ENCODE measurements around the gene CBX4.

CBX4 gene

DNA sequence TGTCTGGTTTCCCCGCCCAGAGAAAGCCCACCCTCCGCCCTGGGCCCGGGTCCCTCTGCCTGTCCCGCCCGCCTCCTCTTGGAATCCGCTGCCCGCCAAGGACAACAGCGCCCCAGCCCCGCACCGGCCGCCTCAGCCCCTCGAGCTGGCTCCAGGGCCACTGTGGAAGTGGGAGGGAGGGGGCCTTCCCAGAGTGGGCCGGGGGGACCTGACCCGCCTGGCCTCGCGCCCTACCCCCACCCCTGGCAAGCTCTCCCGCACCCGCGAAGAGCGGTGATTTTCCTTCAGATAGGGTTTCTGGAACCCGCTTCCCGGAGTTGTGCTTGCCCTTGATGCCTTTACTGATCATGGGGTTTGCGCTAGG is 40.1 kb downstream of the CBX4 start:
- DNase-seq (ENCODE audit: low read depth) = no peak

DNA sequence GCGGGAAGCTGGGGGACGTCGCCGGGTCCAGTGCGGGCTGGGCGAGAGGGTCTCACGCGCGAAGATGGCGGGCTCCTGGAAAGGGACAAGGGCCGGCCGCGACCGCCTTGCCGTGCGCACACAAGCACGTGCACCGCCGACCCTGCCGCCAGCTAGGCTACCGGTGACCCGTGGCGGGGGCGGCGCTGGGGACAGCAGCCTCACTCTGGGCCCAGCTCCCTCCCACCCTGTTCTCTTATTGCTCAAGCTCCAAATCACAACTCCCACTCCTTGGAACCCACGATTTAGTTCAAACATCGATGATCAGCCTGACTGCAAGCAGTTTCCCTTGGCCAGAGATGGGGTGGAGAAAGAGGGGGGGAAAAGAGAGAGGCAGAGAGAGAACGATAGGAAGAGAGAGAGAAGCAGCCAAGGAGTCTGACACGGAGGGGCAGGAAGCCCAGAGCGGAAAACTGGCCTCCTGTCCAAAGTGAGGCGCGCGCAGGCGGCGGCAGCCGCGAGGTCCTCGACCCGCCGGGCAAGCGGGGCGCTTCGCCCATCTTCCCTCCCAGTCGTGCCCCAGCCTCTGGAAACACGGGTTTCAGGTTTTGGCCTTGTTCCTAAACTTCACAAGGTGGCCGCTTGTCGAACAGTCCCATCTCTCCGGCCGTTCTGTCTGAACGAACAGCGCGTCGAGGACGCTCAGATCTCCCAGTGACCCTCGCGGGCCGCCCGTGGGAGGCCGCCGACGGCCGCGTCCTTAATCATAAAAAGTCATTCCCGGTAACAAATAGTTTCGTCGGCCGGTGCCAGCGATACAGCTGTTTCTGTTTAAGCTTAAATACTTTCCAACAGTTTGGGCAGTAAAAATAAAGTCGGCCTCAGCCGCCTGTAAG is 40.7 kb downstream of the CBX4 start:
- no peak for DNase-seq (ENCODE audit: low read depth)

GRCh38 chr17:79797492-79798298 is 41.5 kb downstream of the CBX4 start:
- no peak for DNase-seq (ENCODE audit: low read depth)

- DNase-seq (ENCODE audit: low read depth) = peak; percentile 99
These were observed 42.3 kb downstream of the CBX4 start, which contains the start of gene CBX8 for GRCh38 chr17:79796763-79797491. Gene CBX8 (minus strand): TSS chr17:79797077. CDS start chr17:79796998, 79 bp downstream.

DNA sequence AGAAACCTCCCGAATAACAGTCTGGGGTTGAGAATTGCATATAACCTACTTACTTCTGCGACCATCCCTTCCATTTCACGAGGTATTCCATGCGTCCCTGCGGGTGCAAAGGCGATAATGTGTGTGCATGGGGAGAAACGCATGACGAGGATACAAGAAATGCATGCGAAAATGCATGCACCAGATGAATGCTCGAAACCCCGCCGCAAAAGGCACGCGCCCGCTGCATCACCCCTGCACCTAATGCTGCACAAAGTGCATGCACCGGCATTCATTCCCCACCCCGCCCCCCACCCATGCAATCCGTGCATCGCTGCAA is 42.8 kb downstream of the CBX4 start:
- DNase-seq (ENCODE audit: low read depth) = no peak

DNA sequence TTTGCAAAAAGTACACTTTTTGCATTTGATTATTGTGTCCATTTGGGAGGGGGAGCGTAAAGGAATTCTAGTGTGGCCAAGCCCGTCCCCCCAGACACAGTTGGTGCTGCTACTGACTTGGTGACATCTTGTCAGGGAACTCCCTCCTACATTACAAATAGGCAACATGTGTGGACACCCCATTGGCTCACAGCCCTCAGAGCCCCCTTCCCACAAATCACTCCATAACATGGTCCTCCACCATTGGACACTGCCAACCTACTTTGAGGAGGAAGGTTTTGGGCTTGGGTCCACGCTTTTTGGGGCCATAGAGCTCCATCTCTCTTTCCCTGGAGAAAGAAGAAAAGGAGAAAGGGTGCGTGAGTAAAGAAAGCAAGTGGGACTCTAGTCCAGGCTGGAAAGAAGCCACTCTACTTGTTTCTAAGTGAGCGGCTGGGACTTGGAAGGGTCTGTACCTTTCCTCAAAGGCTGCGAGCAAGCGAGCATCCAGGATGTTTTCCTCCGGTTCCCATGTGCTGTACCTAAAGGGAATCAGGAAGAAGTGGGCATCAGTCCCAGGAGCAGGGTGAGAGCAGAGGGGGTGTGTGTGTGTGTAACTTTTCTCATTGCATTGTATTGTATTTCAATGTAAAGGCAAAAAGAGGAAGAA is 43.3 kb downstream of the CBX4 start:
- DNase-seq (ENCODE audit: low read depth) = no peak

DNA sequence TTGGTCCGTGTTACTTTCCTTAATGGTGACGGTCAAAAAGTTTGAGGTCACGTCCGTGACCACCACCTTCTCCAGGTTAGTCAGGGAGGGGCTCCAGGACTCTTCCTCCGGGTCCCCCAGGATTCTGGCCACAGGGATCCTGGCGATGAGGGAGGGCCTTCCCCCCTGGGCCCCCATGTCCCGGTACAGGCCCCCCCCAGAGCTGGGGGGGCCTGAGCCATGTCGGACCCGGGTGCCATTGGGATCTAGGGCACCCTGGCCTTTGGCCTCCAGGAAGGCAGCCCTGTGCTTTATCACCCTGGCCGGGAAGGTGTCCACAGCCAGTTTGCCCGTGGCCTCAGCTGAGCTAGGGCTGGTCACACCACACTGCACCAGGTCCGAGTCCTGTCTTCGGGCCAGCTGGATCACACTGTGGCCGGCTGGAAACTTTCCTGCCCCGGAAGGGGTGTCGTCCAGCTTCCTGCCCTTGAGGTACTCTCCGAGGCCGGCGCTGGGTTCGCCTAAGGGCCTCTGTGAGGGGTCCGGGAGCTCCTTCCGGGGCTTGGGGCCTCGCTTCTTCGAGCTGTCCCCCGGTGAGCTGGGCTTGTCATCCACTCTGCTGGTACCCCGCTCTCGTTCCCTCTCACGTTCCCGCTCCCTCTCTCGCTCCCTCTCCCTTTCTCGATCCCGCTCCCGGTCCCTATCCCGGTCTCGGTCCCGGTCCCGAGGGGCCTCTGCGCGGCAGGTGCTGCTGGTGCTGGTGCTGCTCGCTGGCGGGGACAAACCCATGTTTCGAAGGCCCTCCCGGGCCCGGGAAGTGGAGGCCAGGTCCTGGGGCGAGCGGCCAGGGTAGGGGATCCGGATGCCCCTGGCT is 44.4 kb downstream of the CBX4 start:
- DNase-seq (ENCODE audit: low read depth) = no peak

DNA sequence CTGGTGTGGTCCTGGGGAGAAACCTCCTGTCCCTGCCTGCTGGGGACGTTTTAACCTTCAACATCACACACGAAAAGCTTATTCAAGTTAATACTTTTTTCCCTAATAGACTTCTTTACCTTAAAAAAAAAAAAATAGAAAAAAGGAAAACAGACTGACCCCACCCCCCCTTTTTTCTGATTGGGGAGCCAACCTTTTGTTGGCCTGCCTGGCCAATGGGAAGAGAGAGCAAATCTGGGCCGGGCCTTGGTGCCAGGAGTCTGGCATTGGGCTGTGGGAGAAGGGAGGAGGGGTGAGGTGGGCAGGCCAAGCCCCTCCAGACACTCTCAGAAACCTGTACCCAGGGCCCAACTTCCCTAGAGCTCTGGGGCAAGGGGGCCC is 45.3 kb downstream of the CBX4 start:
- DNase-seq (ENCODE audit: low read depth) = no peak

DNA sequence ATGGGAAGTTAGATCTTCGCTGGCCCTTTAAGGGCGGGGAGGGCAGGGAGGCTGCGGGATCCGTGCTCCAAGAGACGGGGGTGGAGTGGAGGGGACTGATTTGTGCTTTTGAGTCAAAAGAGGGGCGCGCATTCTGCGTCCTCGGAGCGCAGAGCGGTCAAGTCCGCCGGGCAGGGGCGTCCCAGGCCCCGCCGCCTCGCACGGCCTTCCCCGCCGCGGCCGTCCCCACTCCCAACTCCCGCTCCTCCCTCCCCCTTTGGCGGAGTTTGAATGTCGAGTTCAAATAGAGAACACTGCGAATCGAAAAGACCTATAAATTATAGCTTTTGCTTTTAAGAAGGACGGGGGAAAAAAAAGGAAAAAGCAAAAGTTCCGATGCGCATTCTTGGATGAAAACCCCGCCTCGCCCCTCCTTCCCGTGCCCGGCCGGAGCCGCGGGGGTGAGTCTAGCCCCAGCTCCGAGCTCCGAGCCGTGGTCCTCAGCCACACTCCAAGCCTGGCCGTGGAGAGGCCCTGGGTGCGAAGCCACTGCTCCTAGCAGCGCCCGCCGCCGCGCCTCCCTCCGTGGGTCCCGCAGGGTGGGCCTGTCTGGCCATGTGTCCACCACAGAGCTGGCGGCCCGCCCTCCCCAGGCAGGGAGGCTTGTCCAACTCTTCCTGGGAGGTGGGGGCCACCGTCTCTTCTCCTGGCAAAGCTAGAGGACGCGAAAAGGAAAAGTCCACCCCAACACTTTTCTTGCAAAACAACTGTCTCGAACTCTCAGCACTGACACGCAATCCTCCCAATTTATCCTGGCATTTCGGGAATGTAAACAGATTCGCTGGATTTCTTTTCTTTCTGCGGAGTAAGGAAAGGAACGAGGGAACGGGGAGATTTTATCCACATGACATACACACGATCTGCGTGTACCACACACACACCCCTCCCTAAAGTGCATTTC is 46.0 kb downstream of the CBX4 start:
- DNase-seq (ENCODE audit: low read depth) = no peak

GRCh38 chr17:79792341-79792871 is 46.8 kb downstream of the CBX4 start:
- DNase-seq (ENCODE audit: low read depth) = no peak

DNA sequence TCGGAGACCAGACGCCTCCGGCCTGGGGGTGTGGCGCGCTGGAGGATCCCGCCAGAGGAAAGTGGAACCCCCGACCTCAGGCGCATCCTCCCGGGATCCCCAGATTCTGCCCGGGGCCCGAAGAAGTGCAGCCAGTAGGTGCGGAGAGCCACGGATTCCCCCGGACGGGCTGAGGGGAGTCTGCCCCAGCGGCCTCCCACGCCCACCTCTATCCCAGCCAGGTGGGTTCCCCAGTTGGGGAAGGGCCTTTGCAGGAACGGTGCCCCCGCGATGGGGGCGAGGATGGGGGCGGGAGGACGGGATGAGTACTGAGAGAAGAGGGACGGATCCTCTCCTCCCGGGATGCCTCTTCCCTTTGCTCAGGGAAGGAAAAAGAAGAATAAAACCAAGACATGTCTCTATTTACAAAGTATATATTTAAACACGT is 47.5 kb downstream of the CBX4 start:
- no peak for DNase-seq (ENCODE audit: low read depth)

DNA sequence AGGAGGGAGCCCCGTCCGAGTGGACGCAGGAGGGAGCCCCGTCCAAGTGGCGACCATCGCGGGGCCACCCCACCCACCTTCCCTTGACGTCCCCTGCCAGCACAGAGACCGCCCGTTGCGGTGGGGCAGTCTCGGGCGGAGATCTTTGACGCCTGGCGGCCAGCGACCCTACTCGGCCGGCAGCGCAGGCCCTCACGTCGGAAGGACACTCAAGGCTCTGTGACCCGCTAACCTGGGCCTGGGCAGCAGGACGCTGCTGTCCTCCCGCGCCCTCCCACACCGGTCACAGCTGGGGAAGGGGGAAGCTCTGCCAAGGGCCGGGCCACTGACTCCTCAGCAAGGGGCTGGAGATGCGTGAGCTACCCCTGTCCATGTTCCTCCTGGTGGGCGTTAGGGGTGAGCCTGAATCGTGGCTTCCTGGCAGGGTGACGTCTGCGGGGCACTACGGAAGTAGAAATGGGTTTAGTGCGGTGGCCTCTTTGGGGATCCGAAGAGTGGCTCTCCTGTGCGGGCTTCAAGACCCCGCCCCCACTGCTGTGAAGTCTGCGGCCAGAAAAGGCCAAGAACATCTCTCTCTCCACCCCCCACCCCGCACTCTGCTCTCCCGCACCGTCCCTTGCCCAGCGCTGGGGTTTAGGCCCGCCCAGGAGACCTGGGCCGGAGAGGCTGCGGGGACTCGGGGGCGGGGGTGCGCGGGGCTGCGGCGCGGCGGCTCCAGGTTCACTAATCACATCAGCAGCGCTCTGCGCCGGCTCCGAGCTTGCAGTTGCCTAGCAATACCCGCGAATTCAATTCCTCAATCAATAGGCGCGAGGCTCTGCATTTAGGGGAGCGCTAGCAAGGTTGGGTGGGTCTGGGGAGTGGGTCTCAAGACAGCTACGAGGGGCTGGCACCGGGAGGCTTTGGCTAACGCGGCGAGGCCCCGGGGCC is 48.2 kb downstream of the CBX4 start:
- DNase-seq (ENCODE audit: low read depth) = no peak

DNA sequence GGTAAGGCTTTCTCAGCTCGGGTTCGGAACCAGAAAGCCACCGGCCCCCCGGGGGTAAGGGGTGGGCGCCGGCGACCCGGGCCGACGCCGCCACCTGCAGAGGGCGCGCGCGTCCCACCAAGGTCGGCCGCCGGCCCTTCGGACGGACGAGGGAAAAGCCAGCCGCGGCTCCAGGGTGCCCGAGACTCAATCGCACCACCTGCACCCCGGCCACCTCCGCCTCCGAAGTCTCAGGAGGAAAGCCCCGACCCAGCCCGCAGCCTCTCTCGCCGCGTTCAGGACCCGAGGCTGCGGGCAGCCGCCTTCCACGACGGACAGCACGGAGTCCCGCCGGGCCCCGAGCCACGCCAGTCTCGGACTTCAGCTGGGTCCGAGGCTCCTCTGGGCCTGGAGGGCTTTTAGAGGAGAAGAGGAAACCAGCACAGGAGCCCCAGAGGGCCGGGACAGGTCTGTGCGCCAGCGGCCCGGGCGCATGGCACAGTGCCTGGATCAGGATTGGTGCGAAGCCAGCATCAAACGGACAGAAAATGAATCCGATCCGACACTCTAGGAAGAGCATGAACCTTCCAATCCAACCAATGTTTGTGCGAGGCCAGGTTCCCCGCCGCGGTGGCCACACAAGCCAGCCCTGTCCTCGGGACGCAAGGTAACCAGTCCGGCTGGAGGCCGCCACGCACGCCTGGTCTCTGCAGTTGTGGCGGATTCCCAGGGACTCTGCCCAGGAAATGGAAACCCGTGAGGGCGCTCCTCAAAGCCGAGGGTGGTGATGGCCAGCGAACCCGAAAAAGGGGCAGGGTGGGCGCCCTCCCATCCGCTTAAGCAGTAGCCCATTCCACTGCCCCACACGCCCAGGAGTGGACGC is 49.1 kb downstream of the CBX4 start:
- DNase-seq (ENCODE audit: low read depth) = no peak

DNA sequence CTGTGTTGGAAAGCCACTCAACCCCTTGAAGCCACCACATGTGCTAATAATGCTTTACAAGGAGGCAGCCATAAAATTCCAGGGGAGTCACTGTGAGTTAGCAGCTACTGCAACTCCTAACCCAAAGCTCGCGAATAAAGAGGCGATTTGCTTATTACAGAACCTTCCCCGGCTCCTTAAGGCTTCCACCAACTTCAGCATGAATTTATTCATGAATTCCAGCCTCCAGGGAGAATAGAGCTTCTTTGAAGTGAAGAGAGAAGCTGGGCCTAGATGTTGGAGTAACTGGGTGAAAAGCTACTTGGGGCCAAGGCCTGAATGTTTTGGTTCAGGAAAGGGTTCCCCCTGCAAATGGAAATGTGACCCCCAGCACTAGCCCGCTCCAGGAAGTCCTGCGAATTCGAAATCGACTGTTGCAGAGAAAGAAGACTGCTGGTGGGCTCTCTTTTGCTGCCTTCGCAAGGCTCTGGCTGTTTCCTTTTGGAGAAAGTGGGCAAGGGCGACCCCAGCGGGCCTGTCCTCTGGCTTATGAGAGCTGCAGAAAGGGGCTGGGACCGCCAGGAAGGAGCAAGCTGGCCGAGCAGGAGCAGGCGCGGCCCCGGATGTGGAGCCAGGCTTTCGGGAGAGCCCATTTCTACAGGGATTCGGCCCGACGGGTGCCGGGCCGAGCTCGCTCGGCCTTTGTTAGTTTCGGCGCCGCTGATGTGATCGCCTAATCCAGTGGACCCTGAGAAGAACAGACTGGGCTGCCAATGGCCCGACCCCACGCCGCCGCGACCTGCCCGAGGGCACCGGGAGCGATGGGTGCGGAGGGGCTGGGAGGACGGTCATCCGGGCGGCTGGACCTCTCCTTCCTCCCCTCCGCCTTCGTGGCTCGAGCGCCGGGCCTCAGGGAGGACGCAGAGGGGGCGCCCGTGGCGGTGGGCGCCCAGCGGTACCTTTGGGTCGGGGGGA is 50.0 kb downstream of the CBX4 start:
- no peak for DNase-seq (ENCODE audit: low read depth)

GRCh38 chr17:79788455-79788854 is 50.8 kb downstream of the CBX4 start:
- no peak for DNase-seq (ENCODE audit: low read depth)

DNA sequence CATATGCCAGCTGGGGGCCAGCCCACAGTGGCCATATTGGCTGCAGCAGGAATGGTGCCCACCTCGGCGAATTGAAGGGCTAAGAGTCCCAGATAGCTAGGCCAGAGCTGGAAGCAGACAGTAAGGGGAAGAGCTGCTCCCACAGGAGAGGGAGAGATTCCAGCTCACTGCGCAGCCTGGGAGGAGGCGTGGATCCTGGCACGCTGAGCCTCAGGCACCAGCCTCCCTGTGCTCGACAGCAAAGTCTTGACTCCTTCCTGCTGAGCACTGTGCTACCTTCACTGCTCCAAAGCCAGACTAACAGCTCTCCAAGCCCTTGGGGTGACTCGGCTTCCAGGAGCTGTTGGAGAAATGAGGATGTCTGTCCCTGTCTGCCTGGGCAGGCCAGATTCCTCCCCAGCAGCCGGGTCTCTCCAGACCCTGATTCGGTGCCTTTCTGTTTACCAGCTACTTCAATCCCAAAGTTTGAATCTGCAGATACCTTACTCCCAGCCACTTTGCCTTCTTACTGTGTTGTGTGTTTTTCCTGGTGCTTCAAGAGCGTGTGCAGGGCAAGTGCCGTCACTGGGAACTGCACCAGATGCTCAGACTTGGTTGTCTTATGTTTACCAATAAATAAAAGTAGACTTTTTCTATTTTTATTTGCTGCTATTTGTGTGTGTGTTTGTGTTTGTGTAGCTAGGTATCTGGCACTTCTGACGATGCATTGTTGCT is 52.2 kb downstream of the CBX4 start:
- no peak for DNase-seq (ENCODE audit: low read depth)

All from CMK (cell line).